SH-SY5Y (cell line): ENCODE data around the gene PPP1R14C.

Experiments
- GATA2 ChIP-seq: IDR thresholded peaks from 2 replicates; pipeline ENCODE4 v1.6.1; 2011; ENCODE audit warnings: mild to moderate bottlenecking, low read depth, low read length
- GATA3 ChIP-seq: IDR thresholded peaks from 2 replicates; pipeline ENCODE4 v1.6.1; 2011; ENCODE audit warnings: low read depth, mild to moderate bottlenecking, low read length, moderate library complexity

- no peak for TF ChIP-seq GATA3
- TF ChIP-seq GATA2, result no peak
Observed at GRCh38 chr6:150124235-150124634, 18.6 kb upstream of the PPP1R14C start.
